GM12878 (cell line): ENCODE measurements around the gene ITGA3. TPM values are rescaled to one million over a fixed set of nuclear protein-coding genes. Genes with fewer than 3 reads are reported as not detected.

Experiments
- ATAC-seq: fragments of 200-7000 bp; cut with Tn5 transposase; 3 replicates; pipeline ENCODE4 v1.9.1; 2020; ENCODE audit warnings: mild to moderate bottlenecking, moderate library complexity
- BruUV-seq: library from RNA; stranded (reverse); fragments of 400-500 nt; replicated peaks from 2 replicates; lab custom pipeline; 2021; lab: Mats Ljungman, UMichigan
- CTCF ChIA-PET: fragments of 300-600 bp; sonication (Branson Sonifier 250); formaldehyde crosslinking; extraction: SDS; loops from one replicate; lab custom pipeline; 2021; ENCODE audit warnings: inconsistent platforms; lab: Yijun Ruan, JAX
- POLR2A ChIA-PET: fragments of 350-600 bp; formaldehyde crosslinking; extraction: SDS; loops from one replicate; lab custom pipeline; 2021; ENCODE audit warnings: inconsistent platforms; lab: Charles Lee
- RAD21 ChIA-PET: fragments of 300-600 bp; sonication (Branson Sonifier 250); formaldehyde crosslinking; loops from one replicate; lab custom pipeline; 2023; ENCODE audit warnings: antibody characterized with exemption; ENCODE audit not compliant: unreplicated experiment; lab: Charles Lee
- SMC1A ChIA-PET: fragments of 300-600 bp; sonication (Branson Sonifier 250); formaldehyde crosslinking; loops from one replicate; lab custom pipeline; 2023; ENCODE audit not compliant: unreplicated experiment, uncharacterized antibody; lab: Charles Lee
- DNase-seq: peaks from one replicate; pipeline ENCODE4 v3.0.0-alpha.2; 2011; ENCODE audit warnings: low read depth, low spot score
- FAIRE-seq: peaks from 3 replicates; lab custom pipeline; 2011; peaks lifted over from hg19 to GRCh38; lab: Jason Lieb, UNC
- H2AFZ ChIP-seq: 2 replicates; pipeline ENCODE4 v1.6.0; 2011; ENCODE audit warnings: low read depth, low read length, control low read depth; ENCODE audit not compliant: control insufficient read depth
- H3K27ac ChIP-seq: 2 replicates; pipeline ENCODE4 v1.5.1; 2011; ENCODE audit warnings: control low read depth; ENCODE audit not compliant: control insufficient read depth, insufficient read depth
- H3K27me3 ChIP-seq, 2 experiments: replicated peaks in 1 of 2; 2 replicates each; pipeline versions ENCODE4 v1.6.0 to v1.6.1; 2011; ENCODE audit warnings: low read length in 1 of 2; ENCODE audit not compliant: control insufficient read depth in 2 of 2, insufficient read depth in 2 of 2
- H3K36me3 ChIP-seq, 2 experiments: 2 replicates each; pipeline ENCODE4 v1.5.1; 2011; ENCODE audit warnings: low read length in 1 of 2; ENCODE audit not compliant: control insufficient read depth in 2 of 2, insufficient read depth in 2 of 2
- H3K4me1 ChIP-seq: 2 replicates; pipeline ENCODE4 v1.6.1; 2011; ENCODE audit warnings: mild to moderate bottlenecking, low read length, moderate library complexity, mixed read lengths; ENCODE audit not compliant: control insufficient read depth, insufficient read depth
- H3K4me2 ChIP-seq: 2 replicates; pipeline ENCODE4 v1.6.0; 2011; ENCODE audit warnings: control low read depth; ENCODE audit not compliant: control insufficient read depth, insufficient read depth
- H3K4me3 ChIP-seq: fragments of 200-600 bp; sonication (generic); 2 replicates; pipeline ENCODE4 v1.5.1; 2016
- H3K79me2 ChIP-seq: 2 replicates; pipeline ENCODE4 v1.6.0; 2011; ENCODE audit warnings: low read length; ENCODE audit not compliant: control insufficient read depth, insufficient read depth
- H3K9ac ChIP-seq: 2 replicates; pipeline ENCODE4 v1.8.0; 2011; ENCODE audit warnings: low read length, control low read depth, mixed read lengths; ENCODE audit not compliant: control insufficient read depth, insufficient read depth
- H3K9me3 ChIP-seq: replicated peaks from 3 replicates; pipeline ENCODE4 v1.5.1; 2011; ENCODE audit warnings: mild to moderate bottlenecking, low read length; ENCODE audit not compliant: control insufficient read depth, insufficient read depth
- H4K20me1 ChIP-seq: 2 replicates; pipeline ENCODE4 v1.6.0; 2011; ENCODE audit not compliant: control insufficient read depth, insufficient read depth
- CUX1 ChIP-seq: IDR thresholded peaks from 2 replicates; pipeline ENCODE4 v1.6.1; 2012; ENCODE audit warnings: improper control_type of control experiment, low read depth, low read length; ENCODE audit not compliant: insufficient replicate concordance
- SKIL ChIP-seq: fragments of 450-650 bp; IDR thresholded peaks from 2 replicates; pipeline ENCODE4 v1.6.1; 2017; ENCODE audit warnings: mild to moderate bottlenecking, low read depth, inconsistent platforms; ENCODE audit not compliant: poor library complexity, severe bottlenecking
- WGBS: methylation state at CpG from one replicate; pipeline ENCODE4 v1.1.6; 2016; ENCODE audit warnings: low lambda C conversion rate; ENCODE audit not compliant: insufficient replicate concordance, insufficient coverage; ENCODE audit errors: missing lambda C conversion rate; 5-methylcytosine and 5-hydroxymethylcytosine counted together
- in situ Hi-C: fragments of 300-500 bp; cut with MboI; formaldehyde crosslinking; loops from 9 replicates; pipeline ENCODE4 v1.14.3; 2018; ENCODE audit warnings: mixed read lengths
- intact Hi-C: fragments of 100-400 bp; cut with micrococcal nuclease; formaldehyde crosslinking; loops from one replicate; pipeline ENCODE4 v1.14.2; 2022; ENCODE audit not compliant: unreplicated experiment
- polyA plus RNA-seq, 11 experiments: library from polyadenylated mRNA; depleted of rRNA in 4 of 11; unstranded in 6 of 11; stranded (reverse) in 5 of 11; fragments of >200 nt; fragmentation: Nextera tagmentation in 4 of 11; fragmentation: Illumina TruSeq in 1 of 11; extraction: Ambion mirVana in 4 of 11; extraction: Trizol in 1 of 11; gene quantifications; 1 replicate in 1 of 11; 2 replicates in 10 of 11; pipeline versions ENCODE4 v1.2.1 to v1.2.3, GENCODE V29; 2011 to 2016; ENCODE audit warnings: inconsistent platforms in 2 of 11, missing spikeins in 2 of 11, low read depth in 1 of 11
- total RNA-seq, 4 experiments: library from RNA; depleted of rRNA in 3 of 4; stranded (reverse); fragments of >200 nt in 3 of 4; fragmentation: Illumina TruSeq in 1 of 4; extraction: Trizol in 1 of 4; gene quantifications; 2 replicates each; pipeline versions ENCODE4 v1.2.1 to v1.2.3, GENCODE V29; 2013 to 2021

The ITGA3 gene
- total and polyA plus RNA-seq, 10 of the 15 experiments (the other 5 are each of a cell fraction or from before 2014, with no cell fraction given), result 0.29 to 13.4 (median 6.6) TPM

GRCh38 chr17:50029185-50029584, 26.7 kb upstream of the ITGA3 start:
- H3K36me3 ChIP-seq, result no peaks in the 10 kb centered on the region
- H3K27ac ChIP-seq, result no peak overlapping the region
- FAIRE-seq, result no peak
- intact Hi-C loops, result no loop called here
- POLR2A ChIA-PET, result no interaction called here
- no peaks in the 10 kb centered on the region for H3K4me1 ChIP-seq
- RAD21 ChIA-PET, result interaction anchor here (1.9 to 3.1 kb wide), 3 partner anchors 27 to 58 kb away, joined by 7 to 19 read pairs (median 7); partner anchors contain the start of gene ITGA3
- H3K9ac ChIP-seq, result no peak overlapping the region
- H3K27me3 ChIP-seq, result peaks cover 0 to 2% of the 10 kb centered on the region in 2 experiments; a peak in 3 of 4 replicates
- H4K20me1 ChIP-seq, result no peaks in the 10 kb centered on the region
- no peak overlapping the region for H3K4me2 ChIP-seq
- H2AFZ ChIP-seq, result no peak overlapping the region
- H3K9me3 ChIP-seq, result no peaks in the 10 kb centered on the region; the same call in 2 of the 3 replicates
- CTCF ChIA-PET, result interaction anchor here (1.0 to 9.7 kb wide), 8 partner anchors 14 to 149 kb away, joined by 3 to 118 read pairs (median 4); partner anchors contain the start of genes ITGA3 and PDK2
- DNase-seq, result no peak
- WGBS, result 50% methylated on average over 7 of the region's 7 CpGs
- no peaks in the 10 kb centered on the region for H3K79me2 ChIP-seq
- in situ Hi-C loops, result loop anchor here (5.0 kb wide), 1 partner anchor 63 kb away; no protein-coding TSS in a partner anchor
- TF ChIP-seq SKIL (no peak), CUX1 (no peak)
- TF ChIP-seq, all 136 proteins: peak for 0
- SMC1A ChIA-PET, result interaction anchor here (1.4 to 3.7 kb wide), 3 partner anchors 8 to 65 kb away, joined by 4 to 18 read pairs (median 6); partner anchors contain the start of gene ITGA3
- ATAC-seq, result no peak
- BruUV-seq, result no TSS peak
- no peak overlapping the region for H3K4me3 ChIP-seq
